IgD-negative memory B cell (primary cell): ENCODE results near the gene DCAF6. TPM values are rescaled to one million over a fixed set of nuclear protein-coding genes. Genes with fewer than 3 reads are reported as not detected.
A peak's percentile ranks its signal among the peaks of the same experiment; 100 is the strongest.

Source experiments
- H3K27ac Mint-ChIP-seq, 3 donors: one replicate each; pipeline ENCODE4 v1.8.0; 2020 to 2022; ENCODE audit warnings: mild to moderate bottlenecking in 3 of 3, mixed read lengths in 3 of 3, moderate library complexity in 1 of 3
- H3K27me3 Mint-ChIP-seq: one replicate; pipeline ENCODE4 v1.8.0; 2021; ENCODE audit warnings: mixed read lengths
- H3K36me3 Mint-ChIP-seq: one replicate; pipeline ENCODE4 v1.8.0; 2020; ENCODE audit warnings: mild to moderate bottlenecking, mixed read lengths
- H3K4me1 Mint-ChIP-seq, 3 donors: one replicate each; pipeline ENCODE4 v1.8.0; 2020 to 2022; ENCODE audit warnings: mixed read lengths in 3 of 3, mild to moderate bottlenecking in 1 of 3
- H3K4me3 Mint-ChIP-seq, 4 donors: one replicate each; pipeline ENCODE4 v1.8.0; 2020 to 2022; ENCODE audit warnings: mild to moderate bottlenecking in 4 of 4, mixed read lengths in 4 of 4, moderate library complexity in 3 of 4
- H3K9me3 Mint-ChIP-seq, 3 donors: one replicate each; pipeline ENCODE4 v1.8.0; 2020 to 2021; ENCODE audit warnings: mixed read lengths in 3 of 3, mild to moderate bottlenecking in 1 of 3
- polyA plus RNA-seq: library from polyadenylated mRNA; unstranded; fragments of 300-500 nt; fragmentation: Illumina TruSeq; gene quantifications from one replicate; pipeline ENCODE4 v1.2.3, GENCODE V29; 2021

DCAF6 gene
- polyA plus RNA-seq, 1 donor from 2014 or later: 11.9 TPM

- H3K4me3 Mint-ChIP-seq: no peak overlapping the region
- H3K36me3 Mint-ChIP-seq: peaks cover 8% of the 10 kb centered on the region
- no peak overlapping the region for H3K27ac Mint-ChIP-seq
- no peaks in the 10 kb centered on the region for H3K9me3 Mint-ChIP-seq
- H3K27me3 Mint-ChIP-seq: no peaks in the 10 kb centered on the region
- H3K4me1 Mint-ChIP-seq: peaks cover 2 to 10% (median 3%) of the 10 kb centered on the region in 3 donors
Measured at GRCh38 chr1:167968569-167968968, 32.1 kb downstream of the DCAF6 start.

DNA sequence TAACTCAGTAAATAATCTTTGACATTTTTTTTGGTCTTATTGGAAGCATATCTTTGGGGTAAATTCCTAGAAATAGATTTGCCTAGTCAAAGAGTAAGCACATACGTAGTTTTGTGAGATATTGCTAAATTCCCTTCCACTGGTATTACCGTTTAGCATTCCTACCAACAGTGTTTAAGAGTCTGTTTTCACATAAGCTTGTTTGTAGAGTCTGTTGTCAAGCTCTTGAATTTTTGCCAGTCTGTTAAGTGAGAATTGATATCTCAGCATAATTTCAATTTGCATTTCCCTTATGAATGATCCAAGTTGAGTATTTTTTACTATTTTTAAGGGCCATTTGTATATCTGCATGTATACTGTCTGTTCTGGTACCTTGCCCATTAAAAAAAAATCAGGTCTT lies 37.3 kb downstream of the DCAF6 start:
- Mint-ChIP-seq H3K27ac (no peak overlapping the region), H3K27me3 (no peaks in the 10 kb centered on the region), H3K4me1 (peaks cover 0 to 2% (median 1%) of the 10 kb centered on the region in 3 donors), H3K36me3 (peaks cover 19% of the 10 kb centered on the region), H3K9me3 (no peaks in the 10 kb centered on the region), H3K4me3 (no peak overlapping the region)

DNA sequence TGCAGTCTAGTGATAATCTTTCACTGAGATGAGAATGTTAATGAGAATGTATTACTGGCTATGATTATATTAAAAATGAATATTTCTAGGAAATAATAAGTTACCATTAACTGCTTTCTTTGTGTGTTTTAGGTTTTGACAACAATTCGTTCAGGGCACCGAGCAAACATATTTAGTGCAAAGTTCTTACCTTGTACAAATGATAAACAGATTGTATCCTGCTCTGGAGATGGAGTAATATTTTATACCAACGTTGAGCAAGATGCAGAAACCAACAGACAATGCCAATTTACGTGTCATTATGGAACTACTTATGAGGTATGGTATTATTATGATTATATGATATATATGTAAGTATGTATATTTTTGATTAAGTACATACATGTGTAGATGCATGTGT lies 38.2 kb downstream of the DCAF6 start:
- Mint-ChIP-seq H3K27me3 (no peaks in the 10 kb centered on the region), H3K36me3 (peaks cover 21% of the 10 kb centered on the region), H3K27ac (no peak overlapping the region), H3K4me3 (no peak overlapping the region), H3K4me1 (peaks cover 0 to 3% (median 2%) of the 10 kb centered on the region in 3 donors), H3K9me3 (no peaks in the 10 kb centered on the region)

GRCh38 chr1:167977245-167977644 lies 40.8 kb downstream of the DCAF6 start:
- Mint-ChIP-seq H3K4me3 (no peak overlapping the region), H3K36me3 (peaks cover 29% of the 10 kb centered on the region), H3K27me3 (no peaks in the 10 kb centered on the region), H3K4me1 (peaks cover 0 to 6% (median 2%) of the 10 kb centered on the region in 3 donors), H3K9me3 (no peaks in the 10 kb centered on the region), H3K27ac (no peak overlapping the region)

DNA sequence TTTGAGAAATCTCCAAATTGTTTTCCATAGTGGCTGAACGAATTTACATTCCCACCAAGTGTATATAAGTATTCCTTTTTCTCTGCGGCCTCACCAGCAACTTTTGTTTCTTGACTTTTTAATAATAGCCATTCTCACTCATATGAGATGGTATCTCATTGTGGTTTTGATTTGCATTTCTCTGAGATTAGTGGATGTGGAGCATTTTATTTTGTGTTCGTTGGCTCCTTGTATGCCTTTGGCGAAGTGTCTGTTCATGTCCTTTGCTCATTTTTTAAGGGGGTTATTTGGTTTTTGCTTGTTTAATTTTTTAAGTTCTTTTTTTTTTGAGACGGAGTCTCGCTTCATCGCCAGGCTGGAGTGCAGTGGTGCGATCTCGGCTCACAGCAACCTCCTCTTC lies 45.5 kb downstream of the DCAF6 start:
- H3K4me3 Mint-ChIP-seq: no peak overlapping the region
- peaks cover 2 to 6% (median 5%) of the 10 kb centered on the region in 3 donors for H3K4me1 Mint-ChIP-seq
- H3K36me3 Mint-ChIP-seq: peaks cover 20% of the 10 kb centered on the region
- no peaks in the 10 kb centered on the region for H3K27me3 Mint-ChIP-seq
- no peak overlapping the region for H3K27ac Mint-ChIP-seq
- H3K9me3 Mint-ChIP-seq: no peaks in the 10 kb centered on the region

DNA sequence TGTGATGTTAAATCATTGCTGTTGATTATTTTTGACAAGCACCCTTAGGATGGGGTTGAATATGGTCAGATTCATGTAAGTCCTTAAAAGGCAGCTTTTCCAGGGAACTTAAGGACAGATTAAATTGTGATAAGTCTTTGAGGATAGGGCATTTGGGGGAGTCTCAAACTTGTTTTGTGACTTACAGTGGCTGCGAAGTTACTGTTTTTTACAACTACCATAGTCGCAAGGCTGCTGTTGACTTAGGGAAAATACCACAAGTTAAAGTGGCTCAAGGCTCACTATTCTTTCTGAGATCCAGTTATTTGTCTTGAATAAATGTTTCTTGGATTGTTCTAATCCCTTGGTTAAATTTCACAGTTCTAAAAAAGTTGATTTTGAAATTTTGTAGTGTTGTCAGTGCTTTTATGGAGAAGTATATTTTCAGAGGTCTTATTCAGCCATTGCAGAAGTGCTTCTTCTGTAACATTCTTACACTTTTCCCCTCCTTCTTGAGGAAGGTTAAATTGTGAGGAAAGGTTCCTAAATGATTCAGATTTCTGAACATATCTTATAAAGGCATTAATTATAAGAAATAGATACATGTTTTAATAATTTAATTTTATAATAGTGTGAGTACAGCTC lies 47.4 kb downstream of the DCAF6 start:
- peaks cover 17% of the 10 kb centered on the region for H3K36me3 Mint-ChIP-seq
- H3K4me3 Mint-ChIP-seq: no peak overlapping the region
- no peaks in the 10 kb centered on the region for H3K27me3 Mint-ChIP-seq
- peaks cover 2 to 6% (median 5%) of the 10 kb centered on the region in 3 donors for H3K4me1 Mint-ChIP-seq
- no peaks in the 10 kb centered on the region for H3K9me3 Mint-ChIP-seq
- no peak overlapping the region for H3K27ac Mint-ChIP-seq

GRCh38 chr1:167984886-167985489 lies 48.5 kb downstream of the DCAF6 start:
- Mint-ChIP-seq H3K9me3 (no peaks in the 10 kb centered on the region), H3K36me3 (peaks cover 18% of the 10 kb centered on the region), H3K4me1 (peaks cover 2 to 5% (median 3%) of the 10 kb centered on the region in 3 donors), H3K27ac (no peak overlapping the region), H3K27me3 (no peaks in the 10 kb centered on the region), H3K4me3 (no peak overlapping the region)

GRCh38 chr1:167987174-167987573 lies 50.7 kb downstream of the DCAF6 start:
- Mint-ChIP-seq H3K27me3 (no peaks in the 10 kb centered on the region), H3K36me3 (peaks cover 13% of the 10 kb centered on the region), H3K4me3 (no peak overlapping the region), H3K9me3 (no peaks in the 10 kb centered on the region), H3K27ac (no peak overlapping the region), H3K4me1 (peaks cover 0 to 5% (median 2%) of the 10 kb centered on the region in 3 donors)

DNA sequence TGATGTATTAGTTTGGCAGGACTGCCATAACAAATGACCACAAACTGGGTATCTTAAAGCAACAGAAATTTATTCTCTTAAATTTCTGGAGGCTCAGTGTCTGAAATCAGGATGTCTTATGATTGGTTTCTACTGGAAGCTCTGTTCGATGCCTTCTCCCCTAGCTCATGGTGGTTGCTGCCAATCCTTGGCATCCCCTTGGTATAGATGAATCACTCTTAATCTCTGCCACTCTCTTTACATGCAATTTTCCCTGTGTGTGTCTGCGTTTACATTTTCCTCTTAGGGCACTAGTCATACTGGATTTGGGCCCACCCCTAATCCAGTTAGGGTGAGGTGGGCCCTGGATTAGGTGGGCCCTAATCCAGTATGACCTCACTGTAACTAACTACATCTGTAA lies 55.1 kb downstream of the DCAF6 start:
- Mint-ChIP-seq H3K27me3 (no peaks in the 10 kb centered on the region), H3K36me3 (peaks cover 9% of the 10 kb centered on the region), H3K9me3 (no peaks in the 10 kb centered on the region), H3K4me3 (no peak overlapping the region), H3K4me1 (peaks cover 0 to 2% (median 0%) of the 10 kb centered on the region in 3 donors), H3K27ac (no peak overlapping the region)

DNA sequence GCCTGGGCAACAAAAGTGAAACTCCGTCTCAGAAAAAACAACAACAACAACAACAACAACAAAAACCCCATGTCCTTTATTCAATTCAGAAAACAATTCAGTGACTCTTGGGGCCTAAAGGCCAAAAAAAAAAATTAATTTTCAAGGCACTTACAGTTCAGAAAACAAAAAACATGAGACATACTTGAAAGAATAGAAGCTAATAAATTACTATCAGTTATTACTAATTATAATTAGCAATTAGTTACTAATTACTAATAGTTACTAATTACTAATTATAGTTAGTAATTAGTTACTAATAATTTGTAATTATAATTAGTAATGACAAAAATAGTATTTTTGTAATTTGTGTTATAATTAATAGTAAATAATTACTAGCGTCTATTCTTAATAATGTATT lies 57.2 kb downstream of the DCAF6 start:
- Mint-ChIP-seq H3K4me3 (no peak overlapping the region), H3K36me3 (peaks cover 8% of the 10 kb centered on the region), H3K9me3 (no peaks in the 10 kb centered on the region), H3K4me1 (peaks cover 0 to 2% (median 0%) of the 10 kb centered on the region in 3 donors), H3K27me3 (no peaks in the 10 kb centered on the region), H3K27ac (no peak overlapping the region)

DNA sequence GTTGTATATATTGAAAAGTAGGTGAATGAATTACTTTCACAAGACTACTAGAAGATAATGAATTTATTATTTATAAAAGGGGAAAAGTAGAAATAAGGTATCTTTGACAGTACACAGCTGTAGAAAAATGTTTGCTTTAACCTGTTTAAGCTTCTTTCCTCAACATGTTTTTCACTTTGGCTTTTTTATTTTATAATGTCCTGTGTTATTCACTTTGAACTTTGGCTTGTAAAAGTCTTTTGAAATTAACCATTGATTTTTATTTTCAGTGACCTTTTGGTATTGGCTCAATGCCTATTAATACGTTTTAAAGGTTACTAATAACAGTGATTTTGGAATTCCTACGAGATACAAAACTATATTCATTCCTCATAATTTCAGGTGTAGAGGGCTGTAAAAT lies 58.1 kb downstream of the DCAF6 start:
- Mint-ChIP-seq H3K27me3 (no peaks in the 10 kb centered on the region), H3K36me3 (peaks cover 7% of the 10 kb centered on the region), H3K9me3 (no peaks in the 10 kb centered on the region), H3K4me1 (peaks cover 0 to 2% (median 0%) of the 10 kb centered on the region in 3 donors), H3K4me3 (no peak overlapping the region), H3K27ac (no peak overlapping the region)

GRCh38 chr1:167995038-167995437 lies 58.6 kb downstream of the DCAF6 start:
- Mint-ChIP-seq H3K36me3 (peaks cover 7% of the 10 kb centered on the region), H3K27me3 (no peaks in the 10 kb centered on the region), H3K4me1 (peaks cover 0 to 2% (median 0%) of the 10 kb centered on the region in 3 donors), H3K9me3 (no peaks in the 10 kb centered on the region), H3K4me3 (no peak overlapping the region), H3K27ac (no peak overlapping the region)

- H3K4me1 Mint-ChIP-seq: peaks cover 0 to 2% (median 0%) of the 10 kb centered on the region in 3 donors
- H3K27me3 Mint-ChIP-seq: no peaks in the 10 kb centered on the region
- no peaks in the 10 kb centered on the region for H3K9me3 Mint-ChIP-seq
- peaks cover 9% of the 10 kb centered on the region for H3K36me3 Mint-ChIP-seq
- no peak overlapping the region for H3K4me3 Mint-ChIP-seq
- peak overlapping the region in 1 of 3 donors; percentile 59 for H3K27ac Mint-ChIP-seq
Measured at GRCh38 chr1:167996266-167996665, 59.8 kb downstream of the DCAF6 start.

GRCh38 chr1:167997037-167997575 lies 60.6 kb downstream of the DCAF6 start:
- peaks cover 0 to 2% (median 0%) of the 10 kb centered on the region in 3 donors for H3K4me1 Mint-ChIP-seq
- H3K36me3 Mint-ChIP-seq: peaks cover 7% of the 10 kb centered on the region
- H3K27ac Mint-ChIP-seq: no peak overlapping the region
- H3K27me3 Mint-ChIP-seq: no peaks in the 10 kb centered on the region
- H3K4me3 Mint-ChIP-seq: no peak overlapping the region
- no peaks in the 10 kb centered on the region for H3K9me3 Mint-ChIP-seq

GRCh38 chr1:167999877-168000276 lies 63.4 kb downstream of the DCAF6 start:
- Mint-ChIP-seq H3K36me3 (peaks cover 3% of the 10 kb centered on the region), H3K27me3 (no peaks in the 10 kb centered on the region), H3K27ac (no peak overlapping the region), H3K4me3 (no peak overlapping the region), H3K4me1 (peaks cover 0 to 2% (median 0%) of the 10 kb centered on the region in 3 donors), H3K9me3 (no peaks in the 10 kb centered on the region)

- Mint-ChIP-seq H3K9me3 (no peaks in the 10 kb centered on the region), H3K4me1 (peaks cover 0 to 2% (median 0%) of the 10 kb centered on the region in 3 donors), H3K36me3 (peaks cover 3% of the 10 kb centered on the region), H3K27me3 (no peaks in the 10 kb centered on the region), H3K27ac (peak overlapping the region in 1 of 3 donors; percentile 26), H3K4me3 (no peak overlapping the region)
Measured at GRCh38 chr1:168000656-168001055, 64.2 kb downstream of the DCAF6 start.
